IMR-90 (cell line): Measurements from ENCODE around the gene MAP3K5. TPM values are rescaled to one million over a fixed set of nuclear protein-coding genes. Genes with fewer than 3 reads are reported as not detected.

ENCODE experiments used
- ATAC-seq: fragments of 200-7000 bp; cut with Tn5 transposase; 2 replicates; pipeline ENCODE4 v1.9.1; 2020; ENCODE audit warnings: low read depth, mild to moderate bottlenecking, moderate library complexity
- BruUV-seq: library from RNA; stranded (reverse); fragments of 400-500 nt; replicated peaks from 2 replicates; lab custom pipeline; 2021; lab: Mats Ljungman, UMichigan
- CTCF ChIA-PET: fragments of 300-600 bp; formaldehyde crosslinking; extraction: SDS; loops from one replicate; lab custom pipeline; 2021; ENCODE audit warnings: antibody characterized with exemption; lab: Yijun Ruan, JAX
- POLR2A ChIA-PET: fragments of 300-600 bp; sonication (Branson Sonifier 250); formaldehyde crosslinking; loops from one replicate; lab custom pipeline; 2022; ENCODE audit warnings: antibody characterized with exemption; ENCODE audit not compliant: unreplicated experiment; lab: Charles Lee
- DNase-seq: peaks from one replicate; pipeline ENCODE4 v3.0.0; 2013
- H2AFZ ChIP-seq: replicated peaks from 2 replicates; pipeline ENCODE3; 2013; ENCODE audit warnings: low read length, mild to moderate bottlenecking; ENCODE audit not compliant: poor library complexity
- H2AK5ac ChIP-seq: 2 replicates; pipeline ENCODE4 v1.6.1; 2013; ENCODE audit warnings: low read depth, low read length, inconsistent platforms
- H2AK9ac ChIP-seq: replicated peaks from 2 replicates; pipeline ENCODE3; 2013; ENCODE audit warnings: mild to moderate bottlenecking, low read depth, low read length, moderate library complexity; ENCODE audit not compliant: poor library complexity
- H2BK120ac ChIP-seq: 2 replicates; pipeline ENCODE4 v1.6.1; 2013; ENCODE audit warnings: low read depth, low read length, inconsistent platforms
- H2BK15ac ChIP-seq: 3 replicates; pipeline ENCODE4 v1.6.1; 2013; ENCODE audit warnings: low read depth, low read length, inconsistent platforms
- H2BK20ac ChIP-seq: 2 replicates; pipeline ENCODE4 v1.6.1; 2013; ENCODE audit warnings: low read depth, mild to moderate bottlenecking, inconsistent platforms, low read length, moderate library complexity
- H2BK5ac ChIP-seq: 2 replicates; pipeline ENCODE4 v1.6.1; 2013; ENCODE audit warnings: mild to moderate bottlenecking, low read depth, low read length, inconsistent platforms; ENCODE audit not compliant: poor library complexity, severe bottlenecking
- H3K14ac ChIP-seq: replicated peaks from 2 replicates; pipeline ENCODE4 v1.6.1; 2013; ENCODE audit warnings: low read depth, low read length, inconsistent platforms
- H3K18ac ChIP-seq: 2 replicates; pipeline ENCODE4 v1.6.1; 2013; ENCODE audit warnings: low read depth, low read length, control low read depth
- H3K23ac ChIP-seq: 2 replicates; pipeline ENCODE4 v1.6.1; 2013; ENCODE audit warnings: low read depth, low read length, inconsistent platforms
- H3K27ac ChIP-seq: 2 replicates; pipeline ENCODE4 v1.5.1; 2013; ENCODE audit warnings: mild to moderate bottlenecking, control low read depth, low read length; ENCODE audit not compliant: insufficient read depth
- H3K27me3 ChIP-seq: 2 replicates; pipeline ENCODE4 v1.6.1; 2013; ENCODE audit warnings: low read length; ENCODE audit not compliant: control insufficient read depth, insufficient read depth
- H3K36me3 ChIP-seq: 2 replicates; pipeline ENCODE4 v1.6.1; 2013; ENCODE audit warnings: low read length, mixed read lengths; ENCODE audit not compliant: control insufficient read depth, insufficient read depth
- H3K4ac ChIP-seq: 2 replicates; pipeline ENCODE4 v1.6.1; 2013; ENCODE audit warnings: low read depth, low read length, inconsistent platforms
- H3K4me1 ChIP-seq: 2 replicates; pipeline ENCODE4 v1.6.1; 2013; ENCODE audit warnings: low read length, mixed read lengths; ENCODE audit not compliant: control insufficient read depth, insufficient read depth
- H3K4me2 ChIP-seq: 2 replicates; pipeline ENCODE4 v1.6.1; 2013; ENCODE audit warnings: low read depth, mild to moderate bottlenecking, control low read depth, low read length, moderate library complexity
- H3K4me3 ChIP-seq: 2 replicates; pipeline ENCODE4 v1.5.1; 2013; ENCODE audit warnings: low read depth, mild to moderate bottlenecking, control low read depth, low read length, moderate library complexity; ENCODE audit not compliant: insufficient read depth
- H3K56ac ChIP-seq: 2 replicates; pipeline ENCODE4 v1.6.1; 2013; ENCODE audit warnings: low read length, inconsistent platforms; ENCODE audit not compliant: insufficient read depth; ENCODE audit errors: extremely low read depth
- H3K79me1 ChIP-seq, 2 experiments: 2 replicates each; pipeline ENCODE4 v1.6.1; 2013; ENCODE audit warnings: low read length in 2 of 2, inconsistent platforms in 1 of 2, low read depth in 1 of 2
- H3K9ac ChIP-seq: 2 replicates; pipeline ENCODE4 v1.6.1; 2013; ENCODE audit warnings: low read depth, low read length, control low read depth
- H3K9me1 ChIP-seq: 2 replicates; pipeline ENCODE4 v1.6.1; 2013; ENCODE audit warnings: low read length, inconsistent platforms; ENCODE audit not compliant: insufficient read depth
- H3K9me3 ChIP-seq: 2 replicates; pipeline ENCODE4 v1.6.1; 2013; ENCODE audit warnings: low read length; ENCODE audit not compliant: control insufficient read depth, insufficient read depth
- H4K20me1 ChIP-seq: 2 replicates; pipeline ENCODE4 v1.6.1; 2013; ENCODE audit warnings: low read length, inconsistent platforms; ENCODE audit not compliant: insufficient read depth
- H4K5ac ChIP-seq: 2 replicates; pipeline ENCODE4 v1.6.1; 2013; ENCODE audit warnings: mild to moderate bottlenecking, low read depth, low read length, control low read depth
- H4K8ac ChIP-seq, 2 experiments: 2 replicates each; pipeline ENCODE4 v1.6.1; 2013; ENCODE audit warnings: low read depth in 2 of 2, low read length in 2 of 2, control low read depth in 1 of 2, inconsistent platforms in 1 of 2
- H4K91ac ChIP-seq: 2 replicates; pipeline ENCODE4 v1.6.1; 2013; ENCODE audit warnings: low read depth, low read length, inconsistent platforms; ENCODE audit not compliant: insufficient read depth
- BHLHE40 ChIP-seq: fragments of 150-350 bp; IDR thresholded peaks from 2 replicates; pipeline ENCODE4 v1.6.1; 2016; ENCODE audit warnings: mild to moderate bottlenecking, low read depth, low read length
- CEBPB ChIP-seq: IDR thresholded peaks from 2 replicates; pipeline ENCODE4 v1.6.1; 2012; ENCODE audit warnings: low read depth, low read length, improper control_type of control experiment
- CHD1 ChIP-seq: IDR thresholded peaks from 2 replicates; pipeline ENCODE4 v1.6.1; 2012; ENCODE audit warnings: low read depth, low read length, improper control_type of control experiment
- FOS ChIP-seq: fragments of 150-350 bp; IDR thresholded peaks from 2 replicates; pipeline ENCODE4 v1.6.1; 2016; ENCODE audit warnings: low read depth, low read length
- MAFK ChIP-seq: IDR thresholded peaks from 2 replicates; pipeline ENCODE4 v1.6.1; 2012; ENCODE audit warnings: low read depth, low read length, improper control_type of control experiment
- MAZ ChIP-seq: IDR thresholded peaks from 2 replicates; pipeline ENCODE4 v1.6.1; 2012; ENCODE audit warnings: low read depth, mild to moderate bottlenecking, low read length, improper control_type of control experiment, moderate library complexity, borderline replicate concordance
- MXI1 ChIP-seq: IDR thresholded peaks from 2 replicates; pipeline ENCODE4 v1.6.1; 2012; ENCODE audit warnings: low read depth, mild to moderate bottlenecking, low read length, moderate library complexity, borderline replicate concordance
- NFE2L2 ChIP-seq: fragments of 150-350 bp; IDR thresholded peaks from 2 replicates; pipeline ENCODE4 v1.6.1; 2016; ENCODE audit warnings: low read depth, mild to moderate bottlenecking, low read length
- POLR2A ChIP-seq: IDR thresholded peaks from 2 replicates; pipeline ENCODE4 v1.6.1; 2012; ENCODE audit warnings: mild to moderate bottlenecking, low read depth, low read length
- RAD21 ChIP-seq: IDR thresholded peaks from 2 replicates; pipeline ENCODE4 v1.6.1; 2012; ENCODE audit warnings: low read length, improper control_type of control experiment
- RCOR1 ChIP-seq: IDR thresholded peaks from 2 replicates; pipeline ENCODE4 v1.6.1; 2012; ENCODE audit warnings: mild to moderate bottlenecking, low read length, improper control_type of control experiment; ENCODE audit not compliant: insufficient replicate concordance
- RFX5 ChIP-seq: IDR thresholded peaks from 2 replicates; pipeline ENCODE4 v1.8.0; 2012; ENCODE audit warnings: low read depth, mild to moderate bottlenecking, low read length, moderate library complexity
- SMC3 ChIP-seq: fragments of 150-350 bp; IDR thresholded peaks from 2 replicates; pipeline ENCODE4 v1.6.1; 2016; ENCODE audit warnings: low read depth, mild to moderate bottlenecking, antibody characterized with exemption, low read length, moderate library complexity
- WGBS, 2 experiments: methylation state at CpG; one replicate each; pipeline versions ENCODE4 v1.1.5 to v1.1.7; 2013; ENCODE audit warnings: missing lambda C conversion rate in 2 of 2; ENCODE audit not compliant: insufficient read length in 1 of 2; ENCODE audit errors: extremely low coverage in 2 of 2; 5-methylcytosine and 5-hydroxymethylcytosine counted together
- dilution Hi-C: fragments of 300-500 bp; cut with HindIII; formaldehyde crosslinking; loops from one replicate; pipeline ENCODE4 v1.14.3; 2018; ENCODE audit warnings: low sequenced_read_pairs; ENCODE audit not compliant: unreplicated experiment
- in situ Hi-C: fragments of 300-500 bp; cut with MboI; formaldehyde crosslinking; loops from 3 replicates; pipeline ENCODE4 v1.14.3; 2019; ENCODE audit warnings: low sequenced_read_pairs, inconsistent platforms, mixed read lengths
- intact Hi-C: fragments of 100-400 bp; cut with micrococcal nuclease; formaldehyde crosslinking; loops from 2 replicates; pipeline ENCODE4 v1.10.0; 2022
- polyA plus RNA-seq, 3 experiments: library from polyadenylated mRNA; depleted of rRNA; stranded (reverse); fragments of >200 nt; gene quantifications; 2 replicates each; pipeline ENCODE4 v1.2.3, GENCODE V29; 2012; ENCODE audit warnings: low replicate concordance in 1 of 3
- total RNA-seq: library from RNA; depleted of rRNA; stranded (reverse); fragments of >200 nt; gene quantifications from 2 replicates; pipeline ENCODE4 v1.2.3, GENCODE V29; 2012
- TF ChIP-seq, protein P1 (sequence below): conservative IDR thresholded peaks from 2 replicates; pipeline ENCODE4 v1.5.1; 2012; ENCODE audit warnings: mild to moderate bottlenecking, low read depth, low read length, improper control_type of control experiment
- TF ChIP-seq, protein P2 (sequence below): fragments of 150-350 bp; IDR thresholded peaks from 2 replicates; pipeline ENCODE4 v1.6.1; 2016; ENCODE audit warnings: low read depth, mild to moderate bottlenecking, low read length, moderate library complexity, borderline replicate concordance
- TF ChIP-seq, protein P3 (sequence below): fragments of 150-350 bp; IDR thresholded peaks from 2 replicates; pipeline ENCODE4 v1.6.1; 2017; ENCODE audit warnings: mild to moderate bottlenecking, antibody characterized with exemption, low read length, low read depth

Gene MAP3K5
- total and polyA plus RNA-seq, 2 of the 4 experiments (the other 2 are of a cell fraction) = 5.4 to 17.6 TPM

DNA sequence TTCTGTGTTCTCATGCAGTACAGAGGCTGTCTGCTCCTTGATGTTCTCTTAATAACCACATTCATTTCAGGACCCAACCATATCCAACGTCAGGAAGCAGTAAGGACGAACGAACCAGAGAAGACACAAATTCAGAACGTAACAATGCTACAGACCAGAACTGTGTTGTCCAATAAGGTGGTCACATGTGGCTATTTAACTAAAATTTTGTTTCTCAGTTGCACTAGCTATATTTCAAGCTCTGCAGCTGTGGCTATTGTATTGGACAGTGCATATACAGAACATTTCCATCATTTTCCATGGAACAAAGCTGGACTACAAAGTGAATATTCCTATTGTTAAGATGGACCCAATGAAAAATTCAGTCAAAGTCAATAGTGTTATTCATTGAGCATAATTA is 269.1 kb downstream of the MAP3K5 start:
- Histone ChIP-seq H3K4me1 (no peaks in the 10 kb centered on the region; the same call in 1 of the 2 replicates), H4K91ac (no peak overlapping the region), H3K9me3 (no peaks in the 10 kb centered on the region), H2BK15ac (no peak overlapping the region), H2AFZ (no peak overlapping the region), H3K27me3 (peaks cover 14% of the 10 kb centered on the region), H3K23ac (no peak overlapping the region), H3K18ac (no peak overlapping the region), H3K9ac (no peak overlapping the region), H3K4me3 (no peak overlapping the region), H4K20me1 (no peaks in the 10 kb centered on the region), H3K14ac (no peak overlapping the region), H2BK20ac (no peak overlapping the region), H3K79me1 (no peaks in the 10 kb centered on the region), H3K27ac (no peak overlapping the region), H3K4me2 (no peak overlapping the region), H3K9me1 (no peaks in the 10 kb centered on the region), H3K36me3 (no peaks in the 10 kb centered on the region), H2BK120ac (no peak overlapping the region), H2BK5ac (no peak overlapping the region), H2AK5ac (no peak overlapping the region), H4K8ac (no peak overlapping the region), H2AK9ac (no peak overlapping the region), H4K5ac (no peak overlapping the region), H3K56ac (no peak overlapping the region), H3K4ac (no peak overlapping the region)
- dilution Hi-C loops (no loop called here), in situ Hi-C loops (no loop called here), intact Hi-C loops (no loop called here)
- TF ChIP-seq FOS (no peak), RFX5 (no peak), CEBPB (no peak), RCOR1 (no peak), BHLHE40 (no peak), MXI1 (no peak), MAFK (no peak), CHD1 (no peak), NFE2L2 (no peak), MAZ (no peak), POLR2A (no peak), RAD21 (no peak), SMC3 (no peak)
- TF ChIP-seq, protein P1, sequence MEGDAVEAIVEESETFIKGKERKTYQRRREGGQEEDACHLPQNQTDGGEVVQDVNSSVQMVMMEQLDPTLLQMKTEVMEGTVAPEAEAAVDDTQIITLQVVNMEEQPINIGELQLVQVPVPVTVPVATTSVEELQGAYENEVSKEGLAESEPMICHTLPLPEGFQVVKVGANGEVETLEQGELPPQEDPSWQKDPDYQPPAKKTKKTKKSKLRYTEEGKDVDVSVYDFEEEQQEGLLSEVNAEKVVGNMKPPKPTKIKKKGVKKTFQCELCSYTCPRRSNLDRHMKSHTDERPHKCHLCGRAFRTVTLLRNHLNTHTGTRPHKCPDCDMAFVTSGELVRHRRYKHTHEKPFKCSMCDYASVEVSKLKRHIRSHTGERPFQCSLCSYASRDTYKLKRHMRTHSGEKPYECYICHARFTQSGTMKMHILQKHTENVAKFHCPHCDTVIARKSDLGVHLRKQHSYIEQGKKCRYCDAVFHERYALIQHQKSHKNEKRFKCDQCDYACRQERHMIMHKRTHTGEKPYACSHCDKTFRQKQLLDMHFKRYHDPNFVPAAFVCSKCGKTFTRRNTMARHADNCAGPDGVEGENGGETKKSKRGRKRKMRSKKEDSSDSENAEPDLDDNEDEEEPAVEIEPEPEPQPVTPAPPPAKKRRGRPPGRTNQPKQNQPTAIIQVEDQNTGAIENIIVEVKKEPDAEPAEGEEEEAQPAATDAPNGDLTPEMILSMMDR = no peak
- TF ChIP-seq, protein P2, sequence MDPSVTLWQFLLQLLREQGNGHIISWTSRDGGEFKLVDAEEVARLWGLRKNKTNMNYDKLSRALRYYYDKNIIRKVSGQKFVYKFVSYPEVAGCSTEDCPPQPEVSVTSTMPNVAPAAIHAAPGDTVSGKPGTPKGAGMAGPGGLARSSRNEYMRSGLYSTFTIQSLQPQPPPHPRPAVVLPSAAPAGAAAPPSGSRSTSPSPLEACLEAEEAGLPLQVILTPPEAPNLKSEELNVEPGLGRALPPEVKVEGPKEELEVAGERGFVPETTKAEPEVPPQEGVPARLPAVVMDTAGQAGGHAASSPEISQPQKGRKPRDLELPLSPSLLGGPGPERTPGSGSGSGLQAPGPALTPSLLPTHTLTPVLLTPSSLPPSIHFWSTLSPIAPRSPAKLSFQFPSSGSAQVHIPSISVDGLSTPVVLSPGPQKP = no peak
- TF ChIP-seq, protein P3, sequence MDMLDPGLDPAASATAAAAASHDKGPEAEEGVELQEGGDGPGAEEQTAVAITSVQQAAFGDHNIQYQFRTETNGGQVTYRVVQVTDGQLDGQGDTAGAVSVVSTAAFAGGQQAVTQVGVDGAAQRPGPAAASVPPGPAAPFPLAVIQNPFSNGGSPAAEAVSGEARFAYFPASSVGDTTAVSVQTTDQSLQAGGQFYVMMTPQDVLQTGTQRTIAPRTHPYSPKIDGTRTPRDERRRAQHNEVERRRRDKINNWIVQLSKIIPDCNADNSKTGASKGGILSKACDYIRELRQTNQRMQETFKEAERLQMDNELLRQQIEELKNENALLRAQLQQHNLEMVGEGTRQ = no peak
- no TSS peak for BruUV-seq
- no peak for DNase-seq
- no CpG with 5 or more reads among the region's 4 CpGs for WGBS, 2 experiments
- ChIA-PET POLR2A (no interaction called here), CTCF (no interaction called here)
- ATAC-seq = no peak
